Measurements from ENCODE around the gene BEAN1.

Gene BEAN1

DNA sequence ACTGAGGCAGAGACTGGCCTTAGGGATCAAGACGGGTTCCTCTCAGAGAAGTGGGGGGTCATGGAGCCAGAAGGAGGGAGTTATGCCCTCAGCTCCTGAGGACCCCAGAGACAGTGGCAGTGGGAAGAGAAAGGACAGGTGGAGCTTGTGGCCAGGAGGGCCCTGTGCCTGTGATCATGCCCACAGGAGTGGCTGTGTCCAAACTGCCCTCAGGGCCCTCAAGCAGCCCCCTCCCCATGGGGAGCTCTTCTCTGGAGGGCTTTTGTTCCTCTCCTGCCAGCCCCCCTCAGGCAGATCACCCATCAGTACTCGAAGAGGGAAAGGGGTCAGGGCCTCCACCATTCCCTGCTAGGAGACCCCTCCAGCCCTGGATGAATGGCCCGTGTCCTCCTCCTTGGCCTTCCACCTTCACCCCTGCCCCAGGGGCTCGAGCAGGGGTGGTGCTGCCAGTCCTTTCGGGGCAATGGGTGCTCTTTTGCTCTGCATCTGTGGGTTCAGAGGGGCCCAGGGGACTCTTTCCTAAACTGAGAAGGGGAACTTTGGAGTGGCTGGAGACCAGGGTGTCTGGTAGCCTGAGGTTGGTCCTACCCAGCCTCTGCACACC is 52.7 kb downstream of the BEAN1 start:
- no peak for DNase-seq (ENCODE audit: low read depth)
- TF ChIP-seq, protein P1, sequence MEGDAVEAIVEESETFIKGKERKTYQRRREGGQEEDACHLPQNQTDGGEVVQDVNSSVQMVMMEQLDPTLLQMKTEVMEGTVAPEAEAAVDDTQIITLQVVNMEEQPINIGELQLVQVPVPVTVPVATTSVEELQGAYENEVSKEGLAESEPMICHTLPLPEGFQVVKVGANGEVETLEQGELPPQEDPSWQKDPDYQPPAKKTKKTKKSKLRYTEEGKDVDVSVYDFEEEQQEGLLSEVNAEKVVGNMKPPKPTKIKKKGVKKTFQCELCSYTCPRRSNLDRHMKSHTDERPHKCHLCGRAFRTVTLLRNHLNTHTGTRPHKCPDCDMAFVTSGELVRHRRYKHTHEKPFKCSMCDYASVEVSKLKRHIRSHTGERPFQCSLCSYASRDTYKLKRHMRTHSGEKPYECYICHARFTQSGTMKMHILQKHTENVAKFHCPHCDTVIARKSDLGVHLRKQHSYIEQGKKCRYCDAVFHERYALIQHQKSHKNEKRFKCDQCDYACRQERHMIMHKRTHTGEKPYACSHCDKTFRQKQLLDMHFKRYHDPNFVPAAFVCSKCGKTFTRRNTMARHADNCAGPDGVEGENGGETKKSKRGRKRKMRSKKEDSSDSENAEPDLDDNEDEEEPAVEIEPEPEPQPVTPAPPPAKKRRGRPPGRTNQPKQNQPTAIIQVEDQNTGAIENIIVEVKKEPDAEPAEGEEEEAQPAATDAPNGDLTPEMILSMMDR (IDR thresholded peaks at IDR 0.05; ENCODE audit: low read depth, low read length, missing control alignments) = no peak
- no peak overlapping the region for H3K4me3 ChIP-seq (ENCODE audit: low read depth, low read length)

DNA sequence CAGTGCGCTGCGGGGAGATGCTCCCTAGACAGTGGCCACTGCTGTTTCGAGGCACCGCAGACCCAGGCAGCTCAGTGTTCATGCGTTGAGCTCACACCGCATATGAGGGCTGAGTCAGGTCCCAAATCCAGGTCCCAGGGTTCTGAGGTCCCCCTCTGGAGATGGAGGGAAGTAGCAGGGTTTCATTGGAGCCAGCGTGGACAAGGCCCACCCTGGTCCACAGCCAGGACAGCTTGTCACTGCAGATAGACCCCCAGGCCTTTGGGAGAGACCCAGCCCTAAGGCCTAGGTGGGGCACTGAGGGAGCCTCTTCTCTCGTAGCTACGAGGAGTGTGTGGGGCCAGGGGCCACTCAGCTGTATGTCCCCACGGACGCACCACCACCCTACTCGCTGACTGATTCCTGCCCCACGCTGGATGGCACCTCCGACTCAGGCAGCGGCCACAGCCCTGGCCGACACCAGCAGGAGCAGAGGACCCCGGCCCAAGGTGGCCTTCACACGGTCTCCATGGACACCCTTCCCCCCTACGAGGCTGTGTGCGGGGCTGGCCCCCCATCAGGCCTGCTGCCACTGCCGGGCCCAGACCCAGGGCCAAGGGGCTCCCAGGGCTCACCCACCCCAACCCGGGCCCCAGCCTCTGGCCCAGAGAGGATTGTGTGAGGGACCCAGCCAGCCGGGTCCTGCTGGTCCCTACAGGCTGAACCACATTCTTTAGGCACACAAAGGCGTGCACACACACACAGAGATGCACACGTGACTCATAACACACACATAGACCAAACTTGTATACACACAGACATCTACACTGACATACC is 53.4 kb downstream of the BEAN1 start:
- H3K4me3 ChIP-seq (ENCODE audit: low read depth, low read length) = no peak overlapping the region
- TF ChIP-seq, protein P1 (IDR thresholded peaks at IDR 0.05; ENCODE audit: low read depth, low read length, missing control alignments) = no peak
- DNase-seq (ENCODE audit: low read depth) = no peak

DNA sequence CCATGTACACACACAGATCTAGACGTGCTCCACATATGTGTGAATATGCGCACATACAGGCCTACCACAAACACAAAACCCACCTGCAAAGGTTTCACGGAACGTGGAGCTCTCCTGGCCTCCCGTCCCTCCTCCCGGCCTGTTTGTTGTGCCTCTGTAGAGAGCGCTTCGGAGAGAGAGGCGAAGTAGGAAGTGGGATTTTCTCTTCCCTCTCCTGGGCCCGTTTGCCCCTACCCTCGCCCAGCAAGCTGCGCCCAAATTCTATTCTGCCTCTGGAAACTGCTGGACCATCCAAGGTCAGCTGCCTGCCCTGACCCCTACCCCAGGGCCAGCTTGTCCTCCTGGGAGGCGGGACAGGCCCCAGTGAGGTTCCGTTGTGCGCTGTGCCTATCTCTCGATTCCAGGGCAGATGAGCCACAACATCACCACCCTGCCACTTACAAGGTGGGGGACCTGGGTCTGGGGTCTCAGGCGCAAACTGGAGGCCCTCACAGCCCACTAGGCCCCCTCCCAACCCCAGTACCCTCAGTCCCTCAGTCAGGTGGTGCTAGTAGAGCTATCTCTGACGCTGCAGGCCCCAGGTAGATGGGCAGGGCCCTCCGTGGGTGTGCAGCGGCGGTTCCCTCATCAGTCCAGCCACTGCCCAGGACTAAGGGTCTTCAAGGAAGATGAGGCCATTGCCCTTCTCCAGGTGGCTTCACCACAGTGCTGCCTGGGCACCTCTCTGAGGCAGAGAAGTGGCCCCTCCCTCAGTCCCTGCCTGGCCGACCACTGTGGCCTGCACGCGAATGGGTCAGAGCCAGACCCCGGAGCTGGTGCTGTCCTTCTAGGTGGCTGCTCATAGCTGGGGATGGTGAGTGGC is 54.2 kb downstream of the BEAN1 start:
- TF ChIP-seq, protein P1 (IDR thresholded peaks at IDR 0.05; ENCODE audit: low read depth, low read length, missing control alignments) = no peak
- no peak overlapping the region for H3K4me3 ChIP-seq (ENCODE audit: low read depth, low read length)
- no peak for DNase-seq (ENCODE audit: low read depth)

DNA sequence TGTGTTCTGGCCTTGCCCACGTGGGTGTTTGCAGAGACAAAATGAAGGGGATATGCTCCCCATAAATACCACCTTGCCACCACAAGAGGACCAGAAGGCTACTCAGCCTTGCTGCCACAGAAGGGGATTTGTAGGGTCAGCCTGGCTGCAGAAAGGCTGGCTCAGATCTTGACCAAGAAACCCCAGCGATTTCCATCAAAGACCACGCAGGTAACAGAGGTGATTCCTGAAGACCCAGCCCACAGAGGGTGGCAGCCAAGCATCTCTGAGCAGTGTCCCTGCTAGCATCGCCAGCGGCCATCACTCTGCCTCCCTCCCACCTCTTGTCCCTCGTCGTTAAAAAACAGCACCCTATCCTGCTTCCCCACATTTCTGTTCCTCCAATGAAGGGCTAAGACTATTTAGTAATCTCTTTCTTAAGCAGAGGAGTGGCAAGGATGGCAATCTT is 54.9 kb downstream of the BEAN1 start:
- TF ChIP-seq, protein P1 (IDR thresholded peaks at IDR 0.05; ENCODE audit: low read depth, low read length, missing control alignments) = no peak
- no peak for DNase-seq (ENCODE audit: low read depth)
- no peak overlapping the region for H3K4me3 ChIP-seq (ENCODE audit: low read depth, low read length)

DNA sequence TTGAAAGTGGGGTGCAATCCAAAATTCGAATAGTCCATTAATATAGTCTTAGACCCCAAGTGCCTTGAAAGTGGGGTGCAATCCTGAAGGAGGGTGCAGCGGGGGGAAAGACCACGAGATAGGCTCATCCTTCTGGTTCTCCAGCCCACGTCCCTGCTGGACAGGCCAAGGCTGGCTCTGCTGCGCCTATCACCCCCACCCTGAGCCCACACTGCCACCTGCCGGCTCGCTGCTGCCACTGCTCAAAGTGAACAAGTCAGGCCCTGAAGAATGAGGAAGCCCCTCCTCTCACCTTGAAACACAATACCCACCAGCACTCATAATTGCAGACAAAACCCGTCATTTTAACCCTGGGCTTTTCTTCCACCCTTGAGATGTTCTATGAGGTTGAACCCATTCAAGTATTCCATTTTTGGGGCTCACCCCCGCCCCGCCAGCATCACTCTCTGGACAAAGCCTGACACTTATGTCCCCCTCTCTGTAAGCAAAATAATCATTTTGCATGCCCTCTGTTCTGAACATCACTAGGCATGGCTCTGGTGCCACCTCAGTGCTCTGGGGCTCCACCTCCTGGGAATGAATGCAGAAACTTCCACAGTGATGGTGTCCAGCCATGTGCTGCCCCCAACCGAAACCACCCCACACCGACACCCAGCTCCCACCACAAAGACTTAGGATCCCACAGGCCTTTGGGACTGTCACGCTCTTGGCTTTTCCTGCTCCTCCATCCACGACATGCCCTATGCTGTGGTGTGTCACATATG is 56.8 kb downstream of the BEAN1 start:
- peak; percentile 21 for DNase-seq (ENCODE audit: low read depth)
- TF ChIP-seq, protein P1 (IDR thresholded peaks at IDR 0.05; ENCODE audit: low read depth, low read length, missing control alignments) = peak; percentile 98
- H3K4me3 ChIP-seq (ENCODE audit: low read depth, low read length) = no peak overlapping the region

DNA sequence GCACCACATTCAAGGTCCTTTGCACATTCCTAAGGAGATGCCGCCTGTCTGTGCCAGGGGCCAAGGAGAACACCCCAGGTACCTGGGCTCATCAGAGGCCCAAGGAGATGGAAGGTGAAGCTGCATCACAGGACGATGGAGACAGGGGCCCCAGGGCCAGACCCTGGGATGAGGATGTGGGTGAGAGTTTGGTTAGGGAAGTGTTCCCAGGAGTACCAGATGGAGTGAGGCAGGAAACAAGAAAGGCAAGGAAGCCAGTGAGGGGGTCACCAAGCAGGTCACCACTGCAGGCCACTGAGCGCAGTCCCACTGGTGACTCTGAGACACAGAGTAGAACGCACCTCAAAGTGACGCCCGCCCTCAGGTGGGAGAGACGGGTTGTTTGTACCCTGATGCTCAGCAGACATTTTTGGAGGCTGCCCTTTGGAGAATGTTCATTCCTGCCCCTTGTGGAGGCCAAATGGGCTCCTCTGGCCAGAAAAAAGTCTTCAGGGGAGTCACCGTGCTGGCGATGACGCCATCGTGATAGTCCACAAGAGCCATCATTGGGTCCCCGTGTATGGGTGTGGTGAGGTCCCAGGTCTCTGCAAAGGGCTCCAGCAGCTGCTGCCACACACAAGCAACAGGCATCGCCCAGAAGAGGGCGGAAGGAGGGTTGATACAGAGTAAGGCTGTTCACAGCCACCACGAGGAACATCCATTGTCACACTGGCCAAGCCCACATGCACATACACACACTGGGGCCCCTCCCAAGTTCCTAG is 57.5 kb downstream of the BEAN1 start:
- no peak overlapping the region for H3K4me3 ChIP-seq (ENCODE audit: low read depth, low read length)
- no peak for DNase-seq (ENCODE audit: low read depth)
- TF ChIP-seq, protein P1 (IDR thresholded peaks at IDR 0.05; ENCODE audit: low read depth, low read length, missing control alignments) = peak; percentile 18

Data from GM12864 (cell line).